Right lobe of liver (tissue), 4 donors: Measurements from ENCODE around the gene LRRC1.

ENCODE experiments used
- CTCF ChIP-seq, 4 donors: fragments of 200-600 bp in 3 of 4; fragments of 450-650 bp in 1 of 4; IDR thresholded peaks; one replicate each; pipeline versions ENCODE4 v1.5.1 to v1.8.0; 2016 to 2022; ENCODE audit warnings: antibody characterized with exemption in 4 of 4, mild to moderate bottlenecking in 2 of 4
- POLR2A ChIP-seq: fragments of 450-650 bp; IDR thresholded peaks from one replicate; pipeline ENCODE4 v1.6.1; 2017; ENCODE audit warnings: antibody characterized with exemption, mild to moderate bottlenecking
- donor health status: DM: no; HTN: no; CAD: no.
- donor health status: DM: no; HTN: no; CAD: no.
- donor health status: DM: no; HTN: yes; CAD: no.

DNA sequence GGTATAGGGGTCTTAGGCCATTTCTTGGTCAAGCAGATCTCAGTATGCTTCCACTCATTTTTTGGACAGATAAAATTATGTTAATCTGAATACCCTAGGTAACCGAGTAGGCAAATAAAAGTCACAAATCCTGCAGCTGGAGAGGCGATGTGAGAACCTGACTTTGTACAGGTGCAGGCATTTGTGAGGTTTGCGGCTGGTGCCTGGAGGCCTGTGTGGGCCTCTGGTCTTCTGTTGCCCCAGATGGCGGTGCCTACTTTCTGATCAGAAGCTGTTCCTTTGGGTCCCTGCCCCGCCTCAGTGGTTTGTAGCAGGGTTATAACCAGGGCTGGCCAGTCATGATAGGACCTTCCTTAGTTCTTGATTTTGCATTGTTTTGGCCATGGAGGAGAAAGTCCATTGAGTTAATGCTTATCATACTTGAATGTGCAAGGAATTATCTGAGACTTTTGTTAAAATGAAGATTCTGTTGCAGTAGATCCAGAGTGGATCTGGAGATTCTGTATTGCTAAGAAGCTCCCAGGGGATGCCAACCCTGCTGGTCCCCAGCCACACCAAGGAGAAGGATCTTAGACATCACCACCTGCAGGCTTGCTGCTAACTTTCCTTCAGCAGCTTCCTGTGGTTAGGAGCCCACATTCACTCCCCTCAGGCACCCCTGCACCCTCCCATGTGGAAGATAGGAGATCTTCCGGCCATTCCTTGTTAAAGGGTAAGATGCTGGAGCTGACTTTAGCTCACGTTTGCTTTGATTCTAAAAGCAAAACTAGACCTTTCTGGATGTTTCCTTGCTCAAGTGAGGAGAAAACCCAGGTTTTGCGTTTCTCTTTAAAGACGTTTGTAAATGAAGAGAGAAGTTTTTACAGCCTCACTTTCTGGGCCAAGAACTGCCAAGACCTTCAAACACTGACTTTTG lies 50.7 kb downstream of the LRRC1 start:
- no peak for TF ChIP-seq CTCF (IDR thresholded peaks at IDR 0.05)
- TF ChIP-seq POLR2A, result no peak
